Measurements from ENCODE around the gene GTSF1L. TPM values are rescaled to one million over a fixed set of nuclear protein-coding genes. Genes with fewer than 3 reads are reported as not detected.

Gene GTSF1L
- total RNA-seq, 4 donors from 2014 or later: not detected

GRCh38 chr20:43681991-43682410, 44.8 kb downstream of the GTSF1L start:
- H3K9me3 ChIP-seq: no peaks in the 10 kb centered on the region
- no peaks in the 10 kb centered on the region for H3K27me3 ChIP-seq
- no peak overlapping the region for H3K27ac ChIP-seq
- no peaks in the 10 kb centered on the region for H3K36me3 ChIP-seq
- no peak for DNase-seq (ENCODE audit: low spot score in 2 of 2)
- no peaks in the 10 kb centered on the region for H3K4me1 ChIP-seq
- TF ChIP-seq CTCF (IDR thresholded peaks at IDR 0.05): no peak
- no peak for TF ChIP-seq EP300 (IDR thresholded peaks at IDR 0.05)
- no peak for TF ChIP-seq POLR2A (IDR thresholded peaks at IDR 0.05)
- no peak for TF ChIP-seq POLR2AphosphoS5 (IDR thresholded peaks at IDR 0.05)
- no peak overlapping the region for H3K4me3 ChIP-seq
- 66% methylated on average over 2 of the region's 2 CpGs for WGBS

- H3K27me3 ChIP-seq: no peaks in the 10 kb centered on the region
- 79% methylated on average over 8 of the region's 8 CpGs for WGBS
- TF ChIP-seq CTCF (IDR thresholded peaks at IDR 0.05) (no peak), POLR2AphosphoS5 (IDR thresholded peaks at IDR 0.05) (no peak)
- H3K9me3 ChIP-seq: no peaks in the 10 kb centered on the region
- H3K27ac ChIP-seq: no peak overlapping the region
- H3K4me3 ChIP-seq: no peak overlapping the region
- H3K4me1 ChIP-seq: no peaks in the 10 kb centered on the region
- DNase-seq (ENCODE audit: low spot score in 2 of 2): no peak
- no peaks in the 10 kb centered on the region for H3K36me3 ChIP-seq
These were observed 45.3 kb downstream of the GTSF1L start for GRCh38 chr20:43681468-43681942.

DNA sequence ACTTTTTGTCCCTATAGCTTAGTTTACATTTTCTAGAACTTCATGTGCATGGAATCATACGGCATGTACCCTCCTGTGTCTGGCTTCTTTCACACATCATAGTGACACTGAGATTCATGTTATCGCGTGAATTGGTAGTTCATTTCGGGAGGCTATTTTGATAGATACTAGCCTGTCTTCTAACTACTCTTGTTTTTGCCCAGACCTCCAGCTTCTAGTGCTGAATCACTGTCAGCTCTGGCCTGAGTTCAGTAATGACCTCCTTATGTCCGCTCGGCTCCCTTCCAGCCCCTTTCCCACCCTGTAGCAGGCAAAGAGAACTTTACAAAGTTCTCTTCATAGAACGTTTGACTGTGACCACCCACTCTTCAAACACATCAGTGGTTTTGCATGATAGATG, 45.8 kb downstream of the GTSF1L start:
- 83% methylated on average over 7 of the region's 7 CpGs for WGBS
- Histone ChIP-seq H3K4me3 (no peak overlapping the region), H3K27me3 (no peaks in the 10 kb centered on the region), H3K4me1 (no peaks in the 10 kb centered on the region), H3K9me3 (no peaks in the 10 kb centered on the region), H3K27ac (no peak overlapping the region), H3K36me3 (no peaks in the 10 kb centered on the region)
- TF ChIP-seq POLR2AphosphoS5 (IDR thresholded peaks at IDR 0.05): no peak
- TF ChIP-seq EP300 (IDR thresholded peaks at IDR 0.05): no peak
- no peak for TF ChIP-seq CTCF (IDR thresholded peaks at IDR 0.05)
- DNase-seq (ENCODE audit: low spot score in 2 of 2): no peak

DNA sequence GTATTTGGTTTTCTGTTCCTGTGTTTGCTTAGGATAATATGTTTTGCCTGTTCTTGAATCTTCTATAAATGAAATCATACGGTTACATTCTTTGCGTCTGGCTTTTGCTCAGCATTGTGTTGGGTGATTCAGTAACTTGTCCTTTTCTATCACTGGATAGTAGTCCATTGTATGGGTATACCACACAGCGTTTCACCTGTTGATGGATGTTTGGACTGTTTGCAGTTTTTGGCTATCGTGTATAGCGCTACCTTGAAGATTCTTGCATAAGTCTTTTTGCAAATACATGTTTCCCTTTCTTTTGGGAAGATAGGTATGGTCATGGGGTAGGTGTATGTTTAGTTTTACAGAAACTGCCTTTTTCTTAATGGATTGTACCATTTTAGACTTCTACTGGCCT, 50.4 kb downstream of the GTSF1L start:
- no peaks in the 10 kb centered on the region for H3K4me1 ChIP-seq
- H3K27me3 ChIP-seq: no peaks in the 10 kb centered on the region
- no peak overlapping the region for H3K4me3 ChIP-seq
- H3K27ac ChIP-seq: no peak overlapping the region
- TF ChIP-seq POLR2A (IDR thresholded peaks at IDR 0.05) (no peak), POLR2AphosphoS5 (IDR thresholded peaks at IDR 0.05) (no peak), EP300 (IDR thresholded peaks at IDR 0.05) (no peak), CTCF (IDR thresholded peaks at IDR 0.05) (no peak)
- H3K36me3 ChIP-seq: no peaks in the 10 kb centered on the region
- WGBS: 96% methylated on average over 5 of the region's 5 CpGs
- no peak for DNase-seq (ENCODE audit: low spot score in 2 of 2)
- no peaks in the 10 kb centered on the region for H3K9me3 ChIP-seq

Other genes starting within 250 kb of the GTSF1L start
- gene L3MBTL1, start 219.3 kb downstream of the GTSF1L start, total RNA-seq: 10 to 100 TPM in 3 of 4 donors, 1 to 10 TPM in 1; 8.9 to 39.7 (median 14.6) TPM
- gene SGK2, start 168.0 kb downstream of the GTSF1L start, total RNA-seq: 10 to 100 TPM in 3 of 4 donors, 1 to 10 TPM in 1; 6.9 to 18.2 (median 13.0) TPM
- gene IFT52, start 136.1 kb downstream of the GTSF1L start, total RNA-seq: 10 to 100 TPM; 10.7 to 17.5 (median 13.5) TPM
- gene MYBL2, start 59.9 kb downstream of the GTSF1L start, total RNA-seq: 1 to 10 TPM in 3 of 4 donors, under 1 TPM in 1; 0.97 to 1.7 (median 1.2) TPM
- 1 to 10 TPM in 2 of 4 donors, under 1 TPM in 2; 0.40 to 3.0 (median 1.6) TPM for gene TOX2, start 187.8 kb upstream of the GTSF1L start, total RNA-seq